A549 treated with Hydrocortisone at 1 μM for 4 hours (cell line): ENCODE measurements around the gene ACO2. TPM values are rescaled to one million over a fixed set of nuclear protein-coding genes. Genes with fewer than 3 reads are reported as not detected.

Source experiments
- total RNA-seq: library from RNA; stranded (reverse); fragments of 200-300 nt; extraction: Qiagen RNA extraction; gene quantifications from 5 replicates; pipeline ENCODE4 v1.2.3, GENCODE V29; 2022

ACO2 gene
- 45.5 to 53.8 TPM (median 48.6 TPM) in 5 replicates for total RNA-seq

GRCh38 chr22:41468381-41469217 lies at the start of gene ACO2, which contains the start of gene PHF5A:
Gene ACO2 (plus strand): TSS chr22:41469117. CDS start chr22:41469147, 30 bp downstream.
Gene PHF5A (minus strand): TSS chr22:41468692. CDS start chr22:41468653, 39 bp downstream.

GRCh38 chr22:41446639-41447434 lies 22.1 kb upstream of the ACO2 start, which contains the start of gene TOB2:
Gene TOB2 (minus strand): TSS chr22:41446801. CDS start chr22:41437345, 9,456 bp downstream.

GRCh38 chr22:41543854-41544670 lies 75.1 kb downstream of the ACO2 start, which contains the start of gene POLR3H:
Gene POLR3H (minus strand): TSS chr22:41544470. CDS start chr22:41544101, 369 bp downstream.

Other genes with a start within 250 kb of the ACO2 start
- not detected in 5 replicates for gene CHADL, start 228.2 kb upstream of the ACO2 start, total RNA-seq
- gene RANGAP1, start 182.9 kb upstream of the ACO2 start, total RNA-seq = 82.5 to 88.1 TPM (median 83.1 TPM) in 5 replicates
- 20.5 to 22.9 TPM (median 22.4 TPM) in 5 replicates for gene ZC3H7B, start 167.6 kb upstream of the ACO2 start, total RNA-seq
- 0.99 to 1.2 TPM (median 1.1 TPM) in 5 replicates for gene TEF, start 87.2 kb upstream of the ACO2 start, total RNA-seq
- 22.2 to 26.2 TPM (median 24.3 TPM) in 5 replicates for gene TOB2, start 22.3 kb upstream of the ACO2 start, total RNA-seq
- gene PHF5A, start 425 bp upstream of the ACO2 start, total RNA-seq = 56.7 to 74.3 TPM (median 61.5 TPM) in 5 replicates
- 26.5 to 47.0 TPM (median 40.6 TPM) in 5 replicates for gene POLR3H, start 75.4 kb downstream of the ACO2 start, total RNA-seq
- gene CSDC2, start 91.9 kb downstream of the ACO2 start, total RNA-seq = 1.8 to 2.8 TPM (median 2.4 TPM) in 5 replicates
- gene PMM1, start 120.7 kb downstream of the ACO2 start, total RNA-seq = 28.1 to 32.4 TPM (median 31.1 TPM) in 5 replicates
- gene DESI1, start 151.9 kb downstream of the ACO2 start, total RNA-seq = 14.5 to 17.4 TPM (median 16.0 TPM) in 5 replicates
- 284 to 337 TPM (median 309 TPM) in 5 replicates for gene XRCC6, start 152.2 kb downstream of the ACO2 start, total RNA-seq
- 90.5 to 200 TPM (median 175 TPM) in 5 replicates for gene SNU13, start 219.8 kb downstream of the ACO2 start, total RNA-seq
- 0.25 TPM in 1 of 5 replicates, not detected in the others for gene MEI1, start 230.4 kb downstream of the ACO2 start, total RNA-seq